GM06990 (cell line): ENCODE measurements around the gene EEPD1.

Experiments
- DNase-seq: peaks from one replicate; pipeline ENCODE4 v3.0.0-alpha.2; 2011; ENCODE audit not compliant: insufficient read length; ENCODE audit errors: extremely low read depth
- H3K27me3 ChIP-seq: replicated peaks from 2 replicates; pipeline ENCODE4 v1.6.0; 2011; ENCODE audit warnings: low read length; ENCODE audit not compliant: control insufficient read depth, insufficient read depth
- H3K36me3 ChIP-seq: 2 replicates; pipeline ENCODE4 v1.5.1; 2011; ENCODE audit warnings: low read length; ENCODE audit not compliant: control insufficient read depth, insufficient read depth
- H3K4me3 ChIP-seq: replicated peaks from 2 replicates; pipeline ENCODE4 v1.5.1; 2011; ENCODE audit warnings: low read depth, mild to moderate bottlenecking, control low read depth, low read length
- TF ChIP-seq, protein P1 (sequence below): IDR thresholded peaks from 2 replicates; pipeline ENCODE4 v1.5.1; 2011; ENCODE audit warnings: low read length, control low read depth, mild to moderate bottlenecking, inconsistent platforms; ENCODE audit not compliant: insufficient read depth, poor library complexity, severe bottlenecking

EEPD1 gene

DNA sequence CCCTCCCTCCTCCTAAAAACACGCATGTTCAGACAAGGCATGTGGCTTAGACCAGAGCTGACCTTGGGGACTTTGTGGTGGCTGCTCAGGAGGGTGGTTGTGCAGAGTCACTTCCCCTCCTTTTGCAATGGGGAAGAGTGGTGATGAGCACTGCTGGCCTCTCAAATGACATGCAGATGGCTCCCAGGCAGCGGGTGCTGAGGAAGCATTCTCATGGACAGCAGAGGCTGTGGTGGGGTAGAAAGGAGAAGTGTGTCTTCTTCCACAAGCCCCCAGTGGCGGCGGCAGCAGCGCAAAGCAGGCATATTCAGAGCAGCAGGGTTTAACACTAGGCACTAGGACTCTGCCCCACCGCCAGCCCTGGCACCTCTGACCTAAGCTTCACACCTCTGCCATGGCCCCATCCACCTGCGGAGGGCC is 130.7 kb downstream of the EEPD1 start:
- Histone ChIP-seq H3K27me3 (no peaks in the 10 kb centered on the region), H3K36me3 (no peaks in the 10 kb centered on the region), H3K4me3 (no peak overlapping the region)
- TF ChIP-seq, protein P1, sequence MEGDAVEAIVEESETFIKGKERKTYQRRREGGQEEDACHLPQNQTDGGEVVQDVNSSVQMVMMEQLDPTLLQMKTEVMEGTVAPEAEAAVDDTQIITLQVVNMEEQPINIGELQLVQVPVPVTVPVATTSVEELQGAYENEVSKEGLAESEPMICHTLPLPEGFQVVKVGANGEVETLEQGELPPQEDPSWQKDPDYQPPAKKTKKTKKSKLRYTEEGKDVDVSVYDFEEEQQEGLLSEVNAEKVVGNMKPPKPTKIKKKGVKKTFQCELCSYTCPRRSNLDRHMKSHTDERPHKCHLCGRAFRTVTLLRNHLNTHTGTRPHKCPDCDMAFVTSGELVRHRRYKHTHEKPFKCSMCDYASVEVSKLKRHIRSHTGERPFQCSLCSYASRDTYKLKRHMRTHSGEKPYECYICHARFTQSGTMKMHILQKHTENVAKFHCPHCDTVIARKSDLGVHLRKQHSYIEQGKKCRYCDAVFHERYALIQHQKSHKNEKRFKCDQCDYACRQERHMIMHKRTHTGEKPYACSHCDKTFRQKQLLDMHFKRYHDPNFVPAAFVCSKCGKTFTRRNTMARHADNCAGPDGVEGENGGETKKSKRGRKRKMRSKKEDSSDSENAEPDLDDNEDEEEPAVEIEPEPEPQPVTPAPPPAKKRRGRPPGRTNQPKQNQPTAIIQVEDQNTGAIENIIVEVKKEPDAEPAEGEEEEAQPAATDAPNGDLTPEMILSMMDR = peak; percentile 27
- peak; percentile 37 for DNase-seq

DNA sequence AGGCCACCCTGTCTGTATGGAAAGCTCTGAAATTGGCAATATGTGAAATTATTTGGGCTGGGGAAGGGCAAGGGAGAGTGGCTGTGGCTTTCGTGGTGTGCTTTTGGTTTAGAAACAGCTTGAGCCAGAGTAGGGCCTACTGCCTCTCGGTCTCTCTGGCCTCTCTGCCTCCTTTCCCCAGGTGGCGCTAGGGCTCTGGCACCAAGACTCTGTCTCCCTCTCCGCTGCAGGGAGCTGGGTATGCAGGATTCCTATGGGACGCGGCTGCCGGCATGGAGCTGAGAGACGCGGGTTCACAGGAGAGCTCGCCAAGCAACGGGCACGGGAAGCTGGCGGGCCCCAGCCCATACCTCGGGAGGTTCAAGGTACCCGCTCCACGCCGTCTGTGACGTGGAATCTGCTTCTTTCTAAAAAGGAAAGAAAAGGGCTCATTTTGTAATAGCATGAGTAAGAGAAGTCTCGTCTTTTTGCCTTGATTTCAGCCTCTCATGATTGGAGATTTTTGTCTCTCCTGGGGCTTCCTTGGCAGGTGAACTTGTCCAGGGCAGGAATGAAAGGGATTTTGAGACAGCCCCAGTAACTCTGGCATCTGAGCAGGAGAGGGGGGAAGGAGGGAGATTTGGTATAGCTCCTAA is 131.5 kb downstream of the EEPD1 start:
- DNase-seq = no peak
- Histone ChIP-seq H3K4me3 (no peak overlapping the region), H3K36me3 (no peaks in the 10 kb centered on the region), H3K27me3 (no peaks in the 10 kb centered on the region)
- TF ChIP-seq, protein P1 = peak; percentile 29

DNA sequence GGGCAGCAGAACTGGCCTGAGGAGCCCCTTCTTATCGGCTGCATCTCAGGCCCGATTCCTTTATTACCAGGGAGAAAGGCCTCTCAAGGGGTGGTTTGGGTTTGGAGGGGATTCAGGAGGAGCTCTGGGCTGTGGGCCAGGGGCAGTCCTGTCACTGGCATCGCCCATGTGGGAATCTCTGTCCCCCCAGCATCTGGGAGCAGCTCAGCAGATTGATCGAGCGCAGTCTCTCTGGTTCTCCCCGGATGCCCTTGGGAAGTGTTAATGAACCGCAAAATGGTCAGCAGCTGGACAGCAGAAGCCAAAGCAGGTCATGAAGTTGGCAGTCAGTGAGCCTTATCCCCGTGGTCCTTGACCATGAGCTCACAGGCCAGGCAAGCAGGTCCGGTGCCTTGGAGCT is 132.2 kb downstream of the EEPD1 start:
- TF ChIP-seq, protein P1 = no peak
- Histone ChIP-seq H3K36me3 (no peaks in the 10 kb centered on the region), H3K4me3 (no peak overlapping the region), H3K27me3 (no peaks in the 10 kb centered on the region)
- DNase-seq = no peak

DNA sequence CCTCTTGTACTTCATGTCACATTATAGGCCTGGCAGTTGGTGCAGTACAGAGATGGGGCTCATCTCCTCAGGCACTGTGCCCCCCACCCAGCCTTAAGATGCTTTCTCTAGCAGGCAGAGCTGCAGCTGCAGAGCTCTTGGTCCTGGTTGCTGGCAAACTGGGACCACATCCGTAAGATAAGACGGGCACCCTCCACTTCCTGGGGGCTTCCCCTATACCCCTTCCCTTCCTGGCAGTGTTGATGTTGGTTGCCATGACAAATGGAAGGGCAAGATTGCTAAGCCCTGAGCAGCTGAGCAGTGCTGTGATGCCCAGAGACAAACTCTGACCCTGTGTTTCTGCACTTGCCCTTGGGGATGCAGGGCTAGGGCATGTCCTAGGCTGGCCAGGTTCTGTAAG is 133.2 kb downstream of the EEPD1 start:
- no peak for DNase-seq
- TF ChIP-seq, protein P1 = no peak
- H3K27me3 ChIP-seq = no peaks in the 10 kb centered on the region
- no peaks in the 10 kb centered on the region for H3K36me3 ChIP-seq
- H3K4me3 ChIP-seq = no peak overlapping the region

DNA sequence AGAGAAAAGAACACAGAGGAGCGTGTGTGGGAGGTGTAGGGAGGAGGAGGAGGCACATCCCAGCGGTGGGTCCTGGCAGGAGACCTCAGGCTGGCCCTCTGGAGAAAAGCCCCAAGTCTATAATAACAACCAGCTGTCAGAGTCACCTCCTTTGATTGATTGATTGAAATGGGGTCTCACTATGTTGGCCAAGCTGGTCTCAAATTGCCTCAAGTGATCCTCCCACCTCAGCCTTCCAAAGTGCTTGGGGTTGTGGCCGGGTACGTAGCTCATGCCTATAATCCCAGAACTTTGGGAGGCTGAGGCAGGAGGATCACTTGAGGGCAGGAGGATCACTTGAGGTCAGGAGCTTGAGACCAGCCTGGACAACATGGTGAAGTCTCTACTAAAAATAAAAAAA is 133.6 kb downstream of the EEPD1 start:
- TF ChIP-seq, protein P1 = no peak

More for the DNA sequence above, 133.6 kb downstream of the EEPD1 start:
- Histone ChIP-seq H3K4me3 (no peak overlapping the region), H3K36me3 (no peaks in the 10 kb centered on the region), H3K27me3 (no peaks in the 10 kb centered on the region)
- no peak for DNase-seq
